Esophagus muscularis mucosa (tissue), 4 donors: ENCODE measurements around the gene LDLRAD3. TPM values are rescaled to one million over a fixed set of nuclear protein-coding genes. Genes with fewer than 3 reads are reported as not detected.
A peak's percentile ranks its signal among the peaks of the same experiment; 100 is the strongest.

Experiments
- DNase-seq: peaks from one replicate; pipeline ENCODE4 v3.0.0-alpha.2; 2017; ENCODE audit errors: extremely low spot score
- H3K27ac ChIP-seq, 4 donors: fragments of 200-600 bp; sonication (generic); replicated peaks in 1 of 4; 1 replicate in 3 of 4; 2 replicates in 1 of 4; pipeline ENCODE4 v1.5.1; 2016 to 2019; ENCODE audit warnings: mild to moderate bottlenecking in 1 of 4
- H3K27me3 ChIP-seq, 4 donors: fragments of 200-600 bp; sonication (generic); one replicate each; pipeline versions ENCODE4 v1.5.1 to v1.6.0; 2016 to 2019
- H3K36me3 ChIP-seq, 4 donors: fragments of 200-600 bp; sonication (generic); one replicate each; pipeline ENCODE4 v1.5.1; 2016 to 2019
- H3K4me1 ChIP-seq, 4 donors: fragments of 200-600 bp; sonication (generic); one replicate each; pipeline ENCODE4 v1.5.1; 2016 to 2019
- H3K4me3 ChIP-seq, 4 donors: fragments of 200-600 bp; sonication (generic); 1 replicate in 2 of 4; 2 replicates in 2 of 4; pipeline ENCODE4 v1.5.1; 2016 to 2019; ENCODE audit warnings: mild to moderate bottlenecking in 4 of 4, moderate library complexity in 1 of 4
- H3K9me3 ChIP-seq, 4 donors: fragments of 200-600 bp; sonication (generic); 1 replicate in 3 of 4; 2 replicates in 1 of 4; pipeline ENCODE4 v1.5.1; 2016 to 2019
- CTCF ChIP-seq, 3 experiments: fragments of 200-600 bp in 2 of 3; fragments of 450-650 bp in 1 of 3; sonication (generic) in 2 of 3; IDR thresholded peaks; one replicate each; pipeline ENCODE4 v1.5.1; 2017 to 2019; ENCODE audit warnings: antibody characterized with exemption in 3 of 3, mild to moderate bottlenecking in 2 of 3, moderate library complexity in 1 of 3
- EP300 ChIP-seq: sonication (generic); formaldehyde crosslinking; IDR thresholded peaks from one replicate; pipeline ENCODE4 v1.6.1; 2017; ENCODE audit warnings: antibody characterized with exemption
- POLR2A ChIP-seq: fragments of 450-650 bp; IDR thresholded peaks from one replicate; pipeline ENCODE4 v1.6.1; 2017; ENCODE audit warnings: antibody characterized with exemption, moderate library complexity, mild to moderate bottlenecking, low read depth
- POLR2AphosphoS5 ChIP-seq, 2 donors: sonication (generic); formaldehyde crosslinking; IDR thresholded peaks; one replicate each; pipeline ENCODE4 v1.6.1; 2017; ENCODE audit warnings: antibody characterized with exemption in 2 of 2
- WGBS: methylation state at CpG from one replicate; pipeline ENCODE4 v1.1.5; 2018; 5-methylcytosine and 5-hydroxymethylcytosine counted together
- intact Hi-C: fragments of 100-400 bp; cut with DNase I; formaldehyde crosslinking; loops from one replicate; pipeline ENCODE4 v1.15.1; 2023
- total RNA-seq, 4 donors: library from RNA; depleted of rRNA; stranded (reverse); fragments of >200 nt; gene quantifications; one replicate each; pipeline versions ENCODE4 v1.1.0 to v1.2.1, GENCODE V29; 2016

LDLRAD3 gene
- total RNA-seq, 4 donors from 2014 or later, result 6.8 to 8.7 (median 8.2) TPM

GRCh38 chr11:36258730-36259360 is 315.0 kb downstream of the LDLRAD3 start:
- TF ChIP-seq CTCF (IDR thresholded peaks at IDR 0.05) (peak; percentile 33 to 52 (median 39)), EP300 (no peak), POLR2AphosphoS5 (IDR thresholded peaks at IDR 0.05) (no peak), POLR2A (no peak)

GRCh38 chr11:36261094-36261493 is 317.2 kb downstream of the LDLRAD3 start:
- Histone ChIP-seq H3K4me1 (peaks cover 0 to 10% (median 7%) of the 10 kb centered on the region in 4 donors), H3K4me3 (no peak overlapping the region), H3K27ac (no peak overlapping the region), H3K27me3 (peaks cover 0 to 35% (median 0%) of the 10 kb centered on the region in 4 donors), H3K9me3 (peaks cover 0 to 4% (median 0%) of the 10 kb centered on the region in 4 donors), H3K36me3 (no peaks in the 10 kb centered on the region)
- no peak for DNase-seq
- intact Hi-C loops, result loop anchor here (10.0 kb wide), 1 partner anchor 216 kb away; no protein-coding TSS in a partner anchor
- no peak for TF ChIP-seq POLR2AphosphoS5 (IDR thresholded peaks at IDR 0.05)
- no peak for TF ChIP-seq POLR2A
- WGBS, result 81% methylated on average over 4 of the region's 4 CpGs

More at GRCh38 chr11:36258730-36259360, 315.0 kb downstream of the LDLRAD3 start:
- Histone ChIP-seq H3K4me1 (peaks cover 0 to 7% (median 7%) of the 10 kb centered on the region in 4 donors), H3K27me3 (peaks cover 0 to 35% (median 0%) of the 10 kb centered on the region in 4 donors), H3K4me3 (no peak overlapping the region), H3K27ac (no peak overlapping the region), H3K36me3 (no peaks in the 10 kb centered on the region), H3K9me3 (peaks cover 0 to 8% (median 0%) of the 10 kb centered on the region in 4 donors)
- WGBS, result 48% methylated on average over 12 of the region's 12 CpGs
- intact Hi-C loops, result no loop called here
- no peak for DNase-seq

GRCh38 chr11:36264011-36264972 is 320.4 kb downstream of the LDLRAD3 start:
- TF ChIP-seq POLR2AphosphoS5 (IDR thresholded peaks at IDR 0.05) (no peak), EP300 (no peak), POLR2A (no peak), CTCF (IDR thresholded peaks at IDR 0.05) (no peak)
- no peak for DNase-seq
- Histone ChIP-seq H3K36me3 (peaks cover 0 to 2% (median 0%) of the 10 kb centered on the region in 4 donors), H3K4me3 (no peak overlapping the region), H3K27ac (no peak overlapping the region), H3K4me1 (peaks cover 0 to 3% (median 0%) of the 10 kb centered on the region in 4 donors), H3K9me3 (no peaks in the 10 kb centered on the region), H3K27me3 (peaks cover 0 to 21% (median 0%) of the 10 kb centered on the region in 4 donors)
- WGBS, result 62% methylated on average over 9 of the region's 9 CpGs
- intact Hi-C loops, result loop anchor here (10.0 kb wide), 1 partner anchor 219 kb away; no protein-coding TSS in a partner anchor

- peaks cover 0 to 3% (median 0%) of the 10 kb centered on the region in 4 donors for H3K4me1 ChIP-seq
- H3K27ac ChIP-seq, result no peak overlapping the region
- WGBS, result 97% methylated on average over 5 of the region's 5 CpGs
- no peak for DNase-seq
- H3K36me3 ChIP-seq, result peaks cover 0 to 4% (median 0%) of the 10 kb centered on the region in 4 donors
- peaks cover 0 to 15% (median 0%) of the 10 kb centered on the region in 4 donors for H3K27me3 ChIP-seq
- H3K9me3 ChIP-seq, result no peaks in the 10 kb centered on the region
- intact Hi-C loops, result loop anchor here (5.0 to 10.0 kb wide), 2 partner anchors 220 to 443 kb away; no protein-coding TSS in a partner anchor
- H3K4me3 ChIP-seq, result no peak overlapping the region
- TF ChIP-seq POLR2A (no peak), CTCF (IDR thresholded peaks at IDR 0.05) (no peak), POLR2AphosphoS5 (IDR thresholded peaks at IDR 0.05) (no peak), EP300 (no peak)
These were observed 321.1 kb downstream of the LDLRAD3 start for GRCh38 chr11:36264973-36265344.
